ENCODE results near the gene RAB22A. TPM values are rescaled to one million over a fixed set of nuclear protein-coding genes. Genes with fewer than 3 reads are reported as not detected.

Gene RAB22A
- total RNA-seq, 4 donors from 2014 or later, result 4.2 to 25.9 (median 20.7) TPM

DNA sequence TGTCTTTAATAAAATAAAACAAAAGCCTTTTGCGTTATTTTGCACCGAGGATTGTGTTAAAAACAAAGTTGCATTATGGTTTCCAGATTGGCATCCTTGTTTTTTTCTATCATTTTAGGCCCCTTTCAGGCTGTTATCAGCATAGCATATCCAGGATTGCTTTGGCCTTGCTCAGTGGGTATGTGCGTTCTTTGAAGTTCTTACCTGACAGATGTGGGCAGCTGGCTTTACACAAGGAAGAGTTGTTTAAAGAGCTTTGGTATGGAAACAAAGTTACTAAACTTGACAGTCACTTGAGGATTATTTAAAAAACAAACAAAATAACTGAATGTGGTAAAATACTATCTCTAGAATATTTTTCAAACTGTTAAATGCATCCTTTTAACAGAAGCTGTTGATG is 86.1 kb downstream of the RAB22A start:
- in situ Hi-C loops (cut with MboI; ENCODE audit: low pct_ligation_motif_present in 1 of 4, low pct_unique_long_range_greater_than_20kb in 1 of 4, low sequenced_read_pairs in 3 of 4), result no loop called here
- Histone ChIP-seq H3K9me3 (no peaks in the 10 kb centered on the region), H3K27ac (no peak overlapping the region), H3K4me3 (no peak overlapping the region), H3K4me1 (peaks cover 5 to 54% (median 11%) of the 10 kb centered on the region in 4 donors), H3K36me3 (no peaks in the 10 kb centered on the region), H3K27me3 (no peaks in the 10 kb centered on the region)
- WGBS, 2 donors (ENCODE audit: low coverage in 1 of 2), result 89 to 93% methylated on average over 3 of the region's 3 CpGs
- DNase-seq, result no peak
- intact Hi-C loops (cut with DNase I; ENCODE audit: low total_unique reads), result no loop called here
- TF ChIP-seq EP300 (IDR thresholded peaks at IDR 0.05; ENCODE audit: low read depth), result no peak
- no peak for TF ChIP-seq POLR2A (IDR thresholded peaks at IDR 0.05)
- TF ChIP-seq, protein P1, sequence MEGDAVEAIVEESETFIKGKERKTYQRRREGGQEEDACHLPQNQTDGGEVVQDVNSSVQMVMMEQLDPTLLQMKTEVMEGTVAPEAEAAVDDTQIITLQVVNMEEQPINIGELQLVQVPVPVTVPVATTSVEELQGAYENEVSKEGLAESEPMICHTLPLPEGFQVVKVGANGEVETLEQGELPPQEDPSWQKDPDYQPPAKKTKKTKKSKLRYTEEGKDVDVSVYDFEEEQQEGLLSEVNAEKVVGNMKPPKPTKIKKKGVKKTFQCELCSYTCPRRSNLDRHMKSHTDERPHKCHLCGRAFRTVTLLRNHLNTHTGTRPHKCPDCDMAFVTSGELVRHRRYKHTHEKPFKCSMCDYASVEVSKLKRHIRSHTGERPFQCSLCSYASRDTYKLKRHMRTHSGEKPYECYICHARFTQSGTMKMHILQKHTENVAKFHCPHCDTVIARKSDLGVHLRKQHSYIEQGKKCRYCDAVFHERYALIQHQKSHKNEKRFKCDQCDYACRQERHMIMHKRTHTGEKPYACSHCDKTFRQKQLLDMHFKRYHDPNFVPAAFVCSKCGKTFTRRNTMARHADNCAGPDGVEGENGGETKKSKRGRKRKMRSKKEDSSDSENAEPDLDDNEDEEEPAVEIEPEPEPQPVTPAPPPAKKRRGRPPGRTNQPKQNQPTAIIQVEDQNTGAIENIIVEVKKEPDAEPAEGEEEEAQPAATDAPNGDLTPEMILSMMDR (IDR thresholded peaks at IDR 0.05), result no peak
- no peak for TF ChIP-seq POLR2AphosphoS5 (IDR thresholded peaks at IDR 0.05)

DNA sequence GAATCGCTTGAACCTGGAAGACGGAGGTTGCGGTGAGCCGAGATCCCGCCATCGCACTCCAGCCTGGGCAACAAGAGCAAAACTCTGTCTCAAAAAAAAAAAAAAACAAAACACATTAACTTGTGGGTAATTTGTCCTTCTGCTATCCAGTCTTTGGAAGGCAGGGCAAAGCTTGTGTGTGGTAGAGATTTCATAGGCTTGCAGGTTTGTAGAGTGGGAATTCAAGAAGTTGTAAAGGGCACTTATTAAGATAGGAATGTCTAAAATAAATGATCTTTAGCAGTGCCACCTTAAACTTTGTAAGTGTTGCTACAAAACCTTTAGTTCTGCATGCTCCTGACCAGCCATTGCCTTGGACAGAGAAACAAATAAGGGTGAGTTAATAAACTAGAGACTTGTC is 87.9 kb downstream of the RAB22A start:
- H3K36me3 ChIP-seq, result no peaks in the 10 kb centered on the region
- in situ Hi-C loops (cut with MboI; ENCODE audit: low pct_ligation_motif_present in 1 of 4, low pct_unique_long_range_greater_than_20kb in 1 of 4, low sequenced_read_pairs in 3 of 4), result no loop called here
- no peaks in the 10 kb centered on the region for H3K27me3 ChIP-seq
- DNase-seq, result no peak
- TF ChIP-seq POLR2AphosphoS5 (IDR thresholded peaks at IDR 0.05) (no peak), EP300 (IDR thresholded peaks at IDR 0.05; ENCODE audit: low read depth) (no peak)
- peaks cover 0 to 41% (median 4%) of the 10 kb centered on the region in 4 donors for H3K4me1 ChIP-seq
- no peaks in the 10 kb centered on the region for H3K9me3 ChIP-seq
- intact Hi-C loops (cut with DNase I; ENCODE audit: low total_unique reads), result no loop called here
- H3K4me3 ChIP-seq, result no peak overlapping the region
- WGBS, 2 donors (ENCODE audit: low coverage in 1 of 2), result 98% methylated on average over 6 of the region's 6 CpGs; no CpG with 5 or more reads in 1 of the 2 donors
- H3K27ac ChIP-seq, result no peak overlapping the region

DNA sequence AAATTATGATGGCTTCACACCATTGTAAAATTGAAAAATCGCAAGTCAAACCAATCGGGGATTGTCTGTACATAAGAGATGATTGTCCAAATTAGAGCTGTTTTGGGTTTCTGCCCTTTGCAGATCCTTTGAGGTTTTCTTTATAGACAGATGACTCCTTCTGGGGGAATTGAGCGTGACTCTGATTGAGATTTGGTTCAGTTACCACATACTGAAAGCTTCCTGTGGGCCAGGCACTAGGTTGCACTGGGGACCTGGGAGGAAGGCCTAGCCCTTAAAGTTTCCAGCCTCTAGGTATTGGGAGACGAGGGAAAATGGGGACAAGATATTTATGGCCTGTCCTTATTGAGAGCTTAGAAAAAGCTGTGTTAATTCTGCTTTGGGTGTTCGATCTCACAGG is 88.7 kb downstream of the RAB22A start:
- Histone ChIP-seq H3K4me3 (no peak overlapping the region), H3K36me3 (no peaks in the 10 kb centered on the region), H3K9me3 (no peaks in the 10 kb centered on the region), H3K27ac (no peak overlapping the region), H3K27me3 (no peaks in the 10 kb centered on the region), H3K4me1 (peaks cover 0 to 41% (median 5%) of the 10 kb centered on the region in 4 donors)
- intact Hi-C loops (cut with DNase I; ENCODE audit: low total_unique reads), result no loop called here
- in situ Hi-C loops (cut with MboI; ENCODE audit: low pct_ligation_motif_present in 1 of 4, low pct_unique_long_range_greater_than_20kb in 1 of 4, low sequenced_read_pairs in 3 of 4), result no loop called here
- WGBS, 2 donors (ENCODE audit: low coverage in 1 of 2), result 79 to 81% methylated on average over 3 to 5 of the region's 5 CpGs
- no peak for DNase-seq
- TF ChIP-seq POLR2A (IDR thresholded peaks at IDR 0.05) (no peak), POLR2AphosphoS5 (IDR thresholded peaks at IDR 0.05) (no peak)

DNA sequence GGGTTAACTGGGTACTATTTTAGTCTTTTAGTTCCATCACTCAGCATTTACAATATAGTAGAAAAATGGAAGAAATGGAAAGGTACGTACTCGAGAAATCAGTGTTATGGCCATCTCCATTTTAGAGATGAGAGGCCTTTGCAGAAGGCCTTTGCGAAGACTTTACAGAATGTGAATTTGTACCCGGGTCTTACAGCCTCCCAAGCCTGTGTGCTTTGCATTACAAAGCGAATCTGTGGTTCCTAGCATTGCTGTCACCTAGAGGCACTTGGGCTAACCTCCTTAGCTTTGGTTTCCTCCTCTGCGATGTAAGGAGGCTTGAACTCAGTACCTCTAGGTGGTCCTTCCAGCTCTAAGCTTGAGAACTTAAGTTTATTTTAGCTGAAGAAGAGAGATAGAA is 90.4 kb downstream of the RAB22A start:
- Histone ChIP-seq H3K9me3 (no peaks in the 10 kb centered on the region), H3K27me3 (no peaks in the 10 kb centered on the region), H3K27ac (no peak overlapping the region), H3K4me1 (peaks cover 0 to 34% (median 5%) of the 10 kb centered on the region in 4 donors), H3K36me3 (no peaks in the 10 kb centered on the region), H3K4me3 (no peak overlapping the region)
- DNase-seq, result no peak
- TF ChIP-seq, protein P1 (IDR thresholded peaks at IDR 0.05), result no peak
- TF ChIP-seq POLR2AphosphoS5 (IDR thresholded peaks at IDR 0.05) (no peak), POLR2A (IDR thresholded peaks at IDR 0.05) (no peak), EP300 (IDR thresholded peaks at IDR 0.05; ENCODE audit: low read depth) (no peak)
- in situ Hi-C loops (cut with MboI; ENCODE audit: low pct_ligation_motif_present in 1 of 4, low pct_unique_long_range_greater_than_20kb in 1 of 4, low sequenced_read_pairs in 3 of 4), result loop anchor here in 1 of 4 donors (25.0 kb wide), 1 partner anchor 88 kb away; the partner anchor contains the start of gene RAB22A
- WGBS, 2 donors (ENCODE audit: low coverage in 1 of 2), result 95 to 96% methylated on average over 4 to 6 of the region's 6 CpGs
- intact Hi-C loops (cut with DNase I; ENCODE audit: low total_unique reads), result no loop called here

DNA sequence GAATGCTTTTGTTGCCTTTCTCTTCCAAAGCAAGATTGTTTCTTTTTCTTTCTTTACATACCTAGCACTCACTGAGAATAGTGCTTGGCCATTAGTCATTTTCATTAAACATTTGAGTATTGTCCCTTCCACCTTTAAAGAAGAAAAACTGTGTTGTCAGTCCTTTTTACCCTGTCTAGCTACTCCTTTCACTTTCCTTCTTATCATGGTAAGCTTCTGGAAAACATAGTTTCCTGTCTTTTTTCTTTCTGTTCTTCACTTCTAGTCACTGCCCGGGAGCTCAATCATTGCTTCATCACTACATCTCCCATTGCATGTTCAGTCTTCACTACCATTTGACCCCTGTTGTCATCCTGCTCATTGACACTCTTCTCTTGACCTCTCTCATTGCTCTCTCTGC is 91.6 kb downstream of the RAB22A start:
- Histone ChIP-seq H3K4me1 (peaks cover 0 to 24% (median 5%) of the 10 kb centered on the region in 4 donors), H3K9me3 (no peaks in the 10 kb centered on the region), H3K27ac (no peak overlapping the region), H3K36me3 (no peaks in the 10 kb centered on the region), H3K27me3 (no peaks in the 10 kb centered on the region), H3K4me3 (no peak overlapping the region)
- no peak for DNase-seq
- in situ Hi-C loops (cut with MboI; ENCODE audit: low pct_ligation_motif_present in 1 of 4, low pct_unique_long_range_greater_than_20kb in 1 of 4, low sequenced_read_pairs in 3 of 4), result loop anchor here in 1 of 4 donors (25.0 kb wide), 1 partner anchor 89 kb away; the partner anchor contains the start of gene RAB22A
- intact Hi-C loops (cut with DNase I; ENCODE audit: low total_unique reads), result no loop called here
- WGBS, 2 donors (ENCODE audit: low coverage in 1 of 2), result 83% methylated on average over 1 of the region's 1 CpG; no CpG with 5 or more reads in 1 of the 2 donors
- TF ChIP-seq, protein P1 (IDR thresholded peaks at IDR 0.05), result no peak
- TF ChIP-seq POLR2A (IDR thresholded peaks at IDR 0.05) (no peak), POLR2AphosphoS5 (IDR thresholded peaks at IDR 0.05) (no peak), EP300 (IDR thresholded peaks at IDR 0.05; ENCODE audit: low read depth) (no peak)
